Mucosa of gallbladder (tissue), 1 donor: ENCODE results near the gene PTGER1. TPM values are rescaled to one million over a fixed set of nuclear protein-coding genes. Genes with fewer than 3 reads are reported as not detected.

ENCODE experiments used
- DNase-seq: peaks from one replicate; pipeline ENCODE4 v3.0.0-alpha.2; 2020; ENCODE audit warnings: low spot score
- total RNA-seq: library from RNA; stranded (reverse); gene quantifications from one replicate; pipeline ENCODE4 v1.2.1, GENCODE V29; 2021
- donor health status: DM: no; HTN: no; CAD: no.

PTGER1 gene
- total RNA-seq, 1 donor from 2014 or later, result 1.9 TPM

- DNase-seq, result no peak
These were observed 27.4 kb upstream of the PTGER1 start for GRCh38 chr19:14502334-14503092.

- DNase-seq, result peak; percentile 65
These were observed 22.2 kb upstream of the PTGER1 start for GRCh38 chr19:14497228-14497921.

GRCh38 chr19:14496834-14497227, 21.7 kb upstream of the PTGER1 start:
- no peak for DNase-seq

- DNase-seq, result peak; percentile 97
These were observed 21.1 kb upstream of the PTGER1 start, which contains the start of gene GIPC1 for GRCh38 chr19:14496029-14496833. GIPC1 (minus strand) TSS chr19:14496127; CDS start chr19:14482976, 13,151 bp downstream.

GRCh38 chr19:14495672-14496028, 20.5 kb upstream of the PTGER1 start:
- no peak for DNase-seq

GRCh38 chr19:14494910-14495671, 19.9 kb upstream of the PTGER1 start:
- no peak for DNase-seq

GRCh38 chr19:14494411-14494810, 19.3 kb upstream of the PTGER1 start:
- no peak for DNase-seq

- DNase-seq, result no peak
These were observed 17.7 kb upstream of the PTGER1 start for GRCh38 chr19:14492756-14493337.

- no peak for DNase-seq
These were observed 12.4 kb upstream of the PTGER1 start for GRCh38 chr19:14487370-14488125.

- DNase-seq, result no peak
These were observed 7.2 kb upstream of the PTGER1 start for GRCh38 chr19:14482172-14482941.

- no peak for DNase-seq
These were observed 5.5 kb upstream of the PTGER1 start for GRCh38 chr19:14480700-14481079.

- no peak for DNase-seq
These were observed 5.0 kb upstream of the PTGER1 start for GRCh38 chr19:14479975-14480699.

GRCh38 chr19:14479309-14479974, 4.3 kb upstream of the PTGER1 start:
- DNase-seq, result no peak

GRCh38 chr19:14478113-14478545, 3.0 kb upstream of the PTGER1 start:
- no peak for DNase-seq

GRCh38 chr19:14477418-14478112, 2.4 kb upstream of the PTGER1 start:
- no peak for DNase-seq

- no peak for DNase-seq
These were observed 1.7 kb upstream of the PTGER1 start for GRCh38 chr19:14476673-14477401.

- no peak for DNase-seq
These were observed 1.1 kb upstream of the PTGER1 start for GRCh38 chr19:14476327-14476672.
